Cortex of kidney (tissue), 1 donor: ENCODE measurements around the gene HSPA4L.

ENCODE experiments used
- DNase-seq: peaks from one replicate; lab custom pipeline; 2025; lab: John Stamatoyannopoulos, UW

Gene HSPA4L

DNA sequence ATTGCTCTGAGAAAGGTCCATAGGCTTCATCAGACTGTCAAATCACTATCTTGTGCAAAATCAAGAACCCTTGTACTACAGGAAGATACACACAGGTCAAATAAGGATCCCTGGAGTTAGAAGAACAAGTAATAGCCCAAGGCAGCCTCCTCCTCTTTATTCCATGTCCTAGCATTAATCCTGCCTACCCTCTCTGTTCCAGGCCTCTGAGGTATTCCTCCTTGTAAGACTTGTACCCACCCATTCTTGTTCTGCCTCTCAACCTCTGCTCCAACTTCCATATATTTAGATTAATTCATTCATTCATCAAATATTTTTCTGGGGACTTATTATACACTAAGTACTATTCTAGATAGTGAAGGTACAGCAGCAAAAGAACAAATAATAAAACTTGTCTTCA, 88.2 kb downstream of the HSPA4L start:
- DNase-seq, result no peak

- no peak for DNase-seq
Measured at GRCh38 chr4:127870688-127871087, 88.6 kb downstream of the HSPA4L start.

DNA sequence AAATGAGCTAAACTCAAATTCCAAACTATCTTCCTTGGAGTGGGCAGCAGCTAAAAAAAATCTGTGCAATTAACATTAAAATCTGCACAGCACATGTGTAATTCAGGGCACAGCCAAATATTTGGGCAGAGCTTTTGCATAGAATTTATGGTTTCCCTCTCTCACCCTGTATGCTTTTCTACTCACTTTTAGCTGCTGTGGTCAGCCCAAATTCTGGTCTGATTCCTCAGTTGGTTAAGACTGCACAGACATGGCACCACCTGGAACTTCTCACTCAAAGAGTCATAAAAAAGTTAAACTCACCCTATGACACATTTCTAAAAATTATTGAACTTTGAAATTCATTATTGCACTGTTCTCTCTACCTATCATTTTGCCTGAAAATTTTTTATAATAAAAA, 93.7 kb downstream of the HSPA4L start:
- no peak for DNase-seq

DNA sequence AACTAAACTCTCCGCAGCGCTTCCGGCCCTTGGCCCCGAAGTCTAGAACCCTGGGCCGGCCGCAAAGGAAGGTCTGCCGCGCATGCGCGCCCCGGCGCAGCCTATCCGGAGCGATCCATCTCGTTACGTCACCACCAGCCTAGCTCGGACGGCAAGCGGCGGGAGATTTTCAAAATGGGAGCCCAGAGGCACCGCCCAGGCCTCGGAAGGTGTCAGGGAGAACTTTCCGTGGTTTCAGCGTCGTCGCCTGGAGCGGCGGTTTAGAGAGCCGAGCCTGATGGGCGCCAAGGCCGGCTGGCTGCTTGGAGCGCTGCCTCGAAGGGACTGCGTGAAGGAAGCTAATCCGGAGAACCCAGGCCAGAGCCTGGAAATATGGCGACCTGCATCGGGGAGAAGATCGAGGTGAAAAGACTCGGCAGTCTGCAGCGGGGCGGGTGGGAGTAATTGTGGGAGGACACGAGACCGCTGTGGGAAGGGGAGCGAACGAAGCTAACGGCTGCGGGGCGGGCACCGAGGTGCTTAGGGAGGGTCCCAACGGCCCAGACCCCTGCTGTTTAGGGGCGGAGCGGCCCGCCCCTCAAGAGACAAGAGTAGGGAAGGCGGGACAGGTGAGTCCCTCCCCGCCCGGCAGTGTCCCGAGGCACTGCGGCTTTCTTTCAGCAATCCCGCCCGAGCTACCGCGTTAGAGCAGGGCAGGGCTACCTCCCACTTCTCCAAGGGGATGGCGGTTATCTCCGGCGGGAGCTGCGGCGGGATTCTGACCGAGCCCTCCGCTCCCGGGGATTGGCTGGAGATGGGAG, 98.8 kb downstream of the HSPA4L start, which contains the start of gene PLK4:
Gene PLK4, plus strand, starts transcription at position 131 of the 800 bp plus-strand sequence. Its CDS starts 242 bp downstream, at position 373.
- DNase-seq, result peak; percentile 23

GRCh38 chr4:127881563-127881864, 99.4 kb downstream of the HSPA4L start:
- no peak for DNase-seq

DNA sequence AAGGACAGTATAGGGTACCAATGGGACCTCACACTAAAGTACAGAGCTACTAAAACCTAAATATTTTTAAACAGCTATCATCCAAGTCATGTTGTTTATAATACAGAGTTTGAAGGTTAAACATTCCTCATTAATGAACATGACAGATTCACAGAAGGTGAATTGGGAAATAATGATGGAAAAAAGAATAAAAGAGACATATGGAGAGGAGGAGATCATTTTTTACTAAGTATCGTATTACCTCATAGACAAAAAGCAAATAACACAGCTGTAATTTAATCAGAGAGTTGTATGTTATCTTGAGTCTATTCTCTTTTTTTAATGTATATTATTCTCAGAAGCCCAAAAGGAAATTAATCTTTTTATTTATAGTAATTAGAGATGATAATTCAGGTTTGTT, 106.4 kb downstream of the HSPA4L start:
- no peak for DNase-seq

GRCh38 chr4:127889903-127890302, 107.8 kb downstream of the HSPA4L start:
- no peak for DNase-seq
